Erythroblast (primary cell): ENCODE measurements around the gene SORCS1.

Experiments used
- GATA1 ChIP-seq: IDR thresholded peaks from 2 replicates; pipeline ENCODE4 v1.6.1; 2011; ENCODE audit warnings: low read depth, mild to moderate bottlenecking, control low read depth, low read length, moderate library complexity
- POLR2A ChIP-seq: IDR thresholded peaks from 2 replicates; pipeline ENCODE4 v1.6.1; 2011; ENCODE audit warnings: mild to moderate bottlenecking, low read length

DNA sequence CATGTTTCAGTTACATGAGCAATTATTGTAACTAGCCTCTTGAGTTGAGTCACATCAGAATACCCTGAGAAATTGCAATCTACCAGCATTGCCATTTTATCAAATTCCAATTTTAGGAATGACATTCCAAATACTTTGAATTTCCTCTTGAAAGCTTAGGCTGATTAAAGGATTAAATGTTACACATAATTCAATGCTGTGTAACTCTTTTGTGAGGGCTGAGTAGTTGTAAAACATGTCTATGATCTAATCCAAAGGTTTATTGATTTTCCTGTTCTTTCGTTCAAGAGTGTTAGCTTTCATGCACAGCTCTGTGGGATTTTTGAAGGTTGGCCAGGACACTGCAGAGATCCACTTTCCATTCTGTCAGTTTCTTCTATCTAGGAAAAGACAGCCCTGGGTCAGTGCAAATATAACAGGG, 193.1 kb downstream of the SORCS1 start:
- TF ChIP-seq POLR2A (no peak), GATA1 (no peak)
